GM18951 (cell line): ENCODE results near the gene BMI1.

Experiments
- POLR2A ChIP-seq: IDR thresholded peaks from 4 replicates; pipeline ENCODE4 v1.6.1; 2011; ENCODE audit warnings: mild to moderate bottlenecking; ENCODE audit not compliant: insufficient read length, insufficient read depth; ENCODE audit errors: extremely low read depth
- in situ Hi-C: fragments of 300-500 bp; cut with MboI; formaldehyde crosslinking; loops from one replicate; pipeline ENCODE4 v1.12.0; 2022; ENCODE audit warnings: low sequenced_read_pairs, mixed read lengths, inconsistent platforms; ENCODE audit not compliant: unreplicated experiment

The BMI1 gene

GRCh38 chr10:22338185-22338900, 17.4 kb downstream of the BMI1 start:
- in situ Hi-C loops, result no loop called here
- no peak for TF ChIP-seq POLR2A

GRCh38 chr10:22338931-22339330, 18.0 kb downstream of the BMI1 start:
- TF ChIP-seq POLR2A, result no peak
- in situ Hi-C loops, result no loop called here

GRCh38 chr10:22339761-22340328, 18.9 kb downstream of the BMI1 start:
- in situ Hi-C loops, result no loop called here
- TF ChIP-seq POLR2A, result no peak

- in situ Hi-C loops, result no loop called here
- TF ChIP-seq POLR2A, result peak; percentile 53
These were observed 19.7 kb downstream of the BMI1 start for GRCh38 chr10:22340329-22341189.

GRCh38 chr10:22341190-22341925, 20.5 kb downstream of the BMI1 start:
- no peak for TF ChIP-seq POLR2A
- in situ Hi-C loops, result no loop called here

- no peak for TF ChIP-seq POLR2A
- in situ Hi-C loops, result no loop called here
These were observed 21.0 kb downstream of the BMI1 start for GRCh38 chr10:22341926-22342196.

GRCh38 chr10:22342421-22342820, 21.5 kb downstream of the BMI1 start:
- in situ Hi-C loops, result no loop called here
- no peak for TF ChIP-seq POLR2A

- in situ Hi-C loops, result no loop called here
- TF ChIP-seq POLR2A, result no peak
These were observed 22.8 kb downstream of the BMI1 start for GRCh38 chr10:22343731-22344130.

- no peak for TF ChIP-seq POLR2A
- in situ Hi-C loops, result no loop called here
These were observed 23.4 kb downstream of the BMI1 start for GRCh38 chr10:22344249-22344648.

GRCh38 chr10:22344781-22345300, 23.9 kb downstream of the BMI1 start:
- TF ChIP-seq POLR2A, result no peak

GRCh38 chr10:22345301-22346095, 24.6 kb downstream of the BMI1 start, which contains the start of gene SPAG6:
SPAG6 (plus strand) TSS chr10:22345496; CDS start chr10:22345612, 116 bp downstream.
- TF ChIP-seq POLR2A, result peak; percentile 41
- in situ Hi-C loops, result no loop called here

More at GRCh38 chr10:22344781-22345300, 23.9 kb downstream of the BMI1 start:
- in situ Hi-C loops, result no loop called here

GRCh38 chr10:22346096-22346661, 25.3 kb downstream of the BMI1 start:
- TF ChIP-seq POLR2A, result no peak
- in situ Hi-C loops, result no loop called here
